Fibroblast of lung (primary cell): ENCODE data around the gene EVX1.

Source experiments
- EZH2 ChIP-seq: IDR thresholded peaks from 2 replicates; pipeline ENCODE4 v1.5.1; 2012; ENCODE audit warnings: low read length, control low read depth, mild to moderate bottlenecking; ENCODE audit errors: missing control alignments
- TF ChIP-seq, protein P1 (sequence below), 2 donors: IDR thresholded peaks in 1 of 2; conservative IDR thresholded peaks in 1 of 2; 1 replicate in 1 of 2; 2 replicates in 1 of 2; pipeline ENCODE4 v1.5.1; 2011 to 2012; ENCODE audit warnings: low read length in 2 of 2, control low read depth in 1 of 2, inconsistent platforms in 1 of 2, low read depth in 1 of 2, mild to moderate bottlenecking in 1 of 2

DNA sequence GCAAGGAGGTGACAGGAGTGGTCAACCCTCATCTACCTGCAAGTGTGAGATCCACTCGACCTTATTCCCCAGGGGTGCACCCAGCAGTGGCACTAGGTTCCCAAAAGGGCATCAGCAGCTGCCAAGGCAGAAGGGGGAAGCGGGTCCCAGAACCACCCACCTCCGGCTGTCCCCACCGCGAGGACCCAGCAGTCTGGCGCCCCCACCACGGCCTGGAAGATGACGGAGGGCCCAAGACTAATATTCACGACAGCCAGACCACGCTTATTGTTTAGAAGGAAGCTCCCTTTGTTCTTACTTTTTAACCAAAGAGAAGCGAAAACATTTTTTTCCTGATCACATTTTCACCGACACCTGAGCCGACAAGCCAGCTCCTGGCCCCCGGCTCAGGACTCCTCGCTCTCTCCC, 3.6 kb upstream of the EVX1 start:
- TF ChIP-seq, protein P1, sequence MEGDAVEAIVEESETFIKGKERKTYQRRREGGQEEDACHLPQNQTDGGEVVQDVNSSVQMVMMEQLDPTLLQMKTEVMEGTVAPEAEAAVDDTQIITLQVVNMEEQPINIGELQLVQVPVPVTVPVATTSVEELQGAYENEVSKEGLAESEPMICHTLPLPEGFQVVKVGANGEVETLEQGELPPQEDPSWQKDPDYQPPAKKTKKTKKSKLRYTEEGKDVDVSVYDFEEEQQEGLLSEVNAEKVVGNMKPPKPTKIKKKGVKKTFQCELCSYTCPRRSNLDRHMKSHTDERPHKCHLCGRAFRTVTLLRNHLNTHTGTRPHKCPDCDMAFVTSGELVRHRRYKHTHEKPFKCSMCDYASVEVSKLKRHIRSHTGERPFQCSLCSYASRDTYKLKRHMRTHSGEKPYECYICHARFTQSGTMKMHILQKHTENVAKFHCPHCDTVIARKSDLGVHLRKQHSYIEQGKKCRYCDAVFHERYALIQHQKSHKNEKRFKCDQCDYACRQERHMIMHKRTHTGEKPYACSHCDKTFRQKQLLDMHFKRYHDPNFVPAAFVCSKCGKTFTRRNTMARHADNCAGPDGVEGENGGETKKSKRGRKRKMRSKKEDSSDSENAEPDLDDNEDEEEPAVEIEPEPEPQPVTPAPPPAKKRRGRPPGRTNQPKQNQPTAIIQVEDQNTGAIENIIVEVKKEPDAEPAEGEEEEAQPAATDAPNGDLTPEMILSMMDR (conservative IDR thresholded peaks at IDR 0.05 in 1 of 2, IDR thresholded peaks at IDR 0.05 in 1 of 2; ENCODE audit: low read depth in 1 of 2, low read length in 2 of 2): no peak
- TF ChIP-seq EZH2: peak; percentile 87
